ENCODE data around the gene DIO2.

DIO2 gene

GRCh38 chr14:80167793-80168448 lies 43.4 kb downstream of the DIO2 start:
- DNase-seq = no peak

- DNase-seq = no peak
These were observed 46.1 kb downstream of the DIO2 start for GRCh38 chr14:80164991-80165721.

- no peak for DNase-seq
These were observed 58.5 kb downstream of the DIO2 start for GRCh38 chr14:80152763-80153162.

- DNase-seq = no peak
These were observed 59.1 kb downstream of the DIO2 start for GRCh38 chr14:80152166-80152565.

- DNase-seq = no peak
These were observed 61.0 kb downstream of the DIO2 start for GRCh38 chr14:80150301-80150700.

Data from NCI-H1694 (cell line).